Activated CD4-positive, alpha-beta memory T cell treated with anti-CD3 and anti-CD28 coated beads for 36 hours (primary cell): ENCODE results near the gene ACTL10. TPM values are rescaled to one million over a fixed set of nuclear protein-coding genes. Genes with fewer than 3 reads are reported as not detected.

Experiments
- CTCF ChIA-PET: fragments of 350-600 bp; sonication (Branson Sonifier 250); formaldehyde crosslinking; loops from one replicate; lab custom pipeline; 2021; ENCODE audit warnings: antibody characterized with exemption, inconsistent platforms; lab: Charles Lee
- POLR2A ChIA-PET: fragments of 350-600 bp; sonication (Branson Sonifier 250); formaldehyde crosslinking; loops from one replicate; lab custom pipeline; 2021; ENCODE audit warnings: antibody characterized with exemption; lab: Charles Lee
- DNase-seq: peaks from one replicate; pipeline ENCODE4 v3.0.0-alpha.2; 2020
- H3K27ac Mint-ChIP-seq: one replicate; pipeline ENCODE4 v1.8.0; 2021; ENCODE audit warnings: mixed read lengths
- H3K27me3 Mint-ChIP-seq: one replicate; pipeline ENCODE4 v1.8.0; 2021; ENCODE audit warnings: mixed read lengths
- H3K36me3 Mint-ChIP-seq: one replicate; pipeline ENCODE4 v1.8.0; 2021; ENCODE audit warnings: mixed read lengths
- H3K4me1 Mint-ChIP-seq: one replicate; pipeline ENCODE4 v1.8.0; 2021; ENCODE audit warnings: low read depth, mixed read lengths
- H3K4me3 Mint-ChIP-seq: one replicate; pipeline ENCODE4 v1.8.0; 2021; ENCODE audit warnings: mild to moderate bottlenecking, mixed read lengths
- H3K9me3 Mint-ChIP-seq: one replicate; pipeline ENCODE4 v1.8.0; 2021; ENCODE audit warnings: mixed read lengths
- intact Hi-C: fragments of 100-400 bp; cut with micrococcal nuclease; formaldehyde crosslinking; loops from one replicate; pipeline ENCODE4 v1.15.1; 2023
- total RNA-seq, 2 experiments: library from RNA; stranded (reverse); gene quantifications; one replicate each; pipeline ENCODE4 v1.2.3, GENCODE V29; 2021

Gene ACTL10
- total RNA-seq, 2 experiments from 2014 or later = 1.8 to 2.3 TPM

DNA sequence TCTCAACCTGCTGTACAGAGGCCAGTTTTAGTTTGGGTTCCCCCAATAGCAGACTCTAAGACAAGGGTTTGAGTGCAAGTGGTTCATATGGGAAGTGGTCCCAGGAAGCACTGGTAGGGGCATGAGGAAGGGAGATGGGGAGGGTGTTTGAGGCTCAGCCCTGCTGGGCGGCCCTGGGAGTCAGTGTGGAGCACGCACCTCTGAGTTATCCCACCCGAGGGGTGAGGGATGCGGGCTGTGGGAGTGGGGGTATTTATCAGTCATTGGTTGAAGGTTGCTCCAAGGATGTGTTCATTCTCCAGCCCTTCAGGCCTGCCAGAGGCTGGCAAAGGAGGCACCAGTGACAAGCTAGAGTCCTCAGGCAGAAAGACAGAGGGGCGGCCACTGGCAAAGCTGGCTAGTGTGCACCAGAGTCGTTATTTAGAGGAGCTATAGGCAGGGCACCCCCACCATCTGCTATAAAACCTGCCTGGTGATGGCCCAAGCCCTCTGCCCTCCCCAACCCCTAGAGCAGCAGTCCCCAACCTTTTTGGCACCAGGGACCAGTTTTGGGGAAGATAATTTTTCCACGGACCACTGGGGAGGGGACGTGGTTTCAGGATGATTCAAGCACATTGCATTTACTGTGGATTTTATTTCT lies 36.9 kb downstream of the ACTL10 start:
- no peaks in the 10 kb centered on the region for H3K4me1 Mint-ChIP-seq
- intact Hi-C loops = no loop called here
- H3K36me3 Mint-ChIP-seq = no peaks in the 10 kb centered on the region
- H3K9me3 Mint-ChIP-seq = no peaks in the 10 kb centered on the region
- ChIA-PET POLR2A (no interaction called here), CTCF (no interaction called here)
- no peaks in the 10 kb centered on the region for H3K27me3 Mint-ChIP-seq
- no peak overlapping the region for H3K4me3 Mint-ChIP-seq
- DNase-seq = no peak
- no peak overlapping the region for H3K27ac Mint-ChIP-seq

DNA sequence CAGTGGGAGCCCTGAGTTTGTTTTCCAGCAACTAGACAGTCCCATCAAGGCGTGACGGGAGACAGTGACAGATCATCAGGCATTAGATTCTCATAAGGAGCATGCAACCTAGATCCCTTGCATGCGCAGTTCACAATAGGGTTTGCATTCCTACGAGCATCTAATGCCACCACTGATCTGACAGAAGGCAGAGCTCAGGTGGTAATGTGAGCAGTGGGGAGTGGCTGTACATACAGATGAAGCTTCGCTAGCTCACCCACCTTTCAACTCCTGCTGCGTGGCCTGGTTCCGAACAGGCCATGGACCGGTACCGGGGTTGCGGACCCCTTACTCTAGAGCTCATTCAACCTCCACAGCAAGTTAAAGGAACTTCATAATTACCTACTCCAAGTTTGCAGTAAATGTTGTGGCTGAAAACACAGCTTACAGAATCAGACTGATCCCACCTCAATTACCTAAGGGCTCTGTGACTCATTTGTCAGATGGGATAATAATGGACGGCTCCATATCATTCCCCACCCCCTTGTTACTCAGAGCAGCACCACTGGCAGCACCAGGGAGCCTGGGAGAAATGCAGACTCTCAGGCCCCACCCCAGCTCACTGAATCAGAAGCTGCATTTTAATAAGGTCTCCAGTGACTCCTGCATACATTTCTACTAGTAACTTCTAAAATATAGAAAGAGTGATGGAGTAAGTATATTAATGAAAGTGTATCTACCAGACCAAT lies 37.6 kb downstream of the ACTL10 start:
- no peak for DNase-seq
- Mint-ChIP-seq H3K27ac (no peak overlapping the region), H3K9me3 (no peaks in the 10 kb centered on the region), H3K36me3 (no peaks in the 10 kb centered on the region), H3K27me3 (no peaks in the 10 kb centered on the region), H3K4me1 (peaks cover 3% of the 10 kb centered on the region), H3K4me3 (no peak overlapping the region)
- intact Hi-C loops = no loop called here
- POLR2A ChIA-PET = no interaction called here
- CTCF ChIA-PET = no interaction called here

DNA sequence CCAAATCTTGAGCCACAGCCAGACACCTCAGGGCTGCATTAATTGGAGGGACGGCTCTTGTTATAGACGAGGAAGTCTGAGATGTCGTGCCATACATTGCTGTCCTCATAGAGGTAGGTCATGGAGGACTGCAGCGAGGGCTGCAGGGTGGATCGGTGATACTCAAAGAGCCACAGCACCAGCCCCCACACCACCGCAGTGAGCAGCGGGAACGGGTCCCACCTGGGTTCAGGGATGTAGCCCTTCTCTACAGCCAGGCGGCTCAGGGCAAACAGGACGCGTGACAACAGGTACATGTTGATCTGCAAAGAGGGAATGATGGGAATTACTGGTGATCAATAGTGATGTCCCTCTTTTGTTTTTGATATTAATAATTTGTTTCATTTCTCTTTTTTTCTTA lies 40.9 kb downstream of the ACTL10 start:
- Mint-ChIP-seq H3K4me3 (no peak overlapping the region), H3K27ac (no peak overlapping the region), H3K36me3 (peaks cover 9% of the 10 kb centered on the region), H3K9me3 (no peaks in the 10 kb centered on the region), H3K27me3 (no peaks in the 10 kb centered on the region), H3K4me1 (peaks cover 11% of the 10 kb centered on the region)
- no peak for DNase-seq
- intact Hi-C loops = no loop called here
- ChIA-PET POLR2A (no interaction called here), CTCF (no interaction called here)

DNA sequence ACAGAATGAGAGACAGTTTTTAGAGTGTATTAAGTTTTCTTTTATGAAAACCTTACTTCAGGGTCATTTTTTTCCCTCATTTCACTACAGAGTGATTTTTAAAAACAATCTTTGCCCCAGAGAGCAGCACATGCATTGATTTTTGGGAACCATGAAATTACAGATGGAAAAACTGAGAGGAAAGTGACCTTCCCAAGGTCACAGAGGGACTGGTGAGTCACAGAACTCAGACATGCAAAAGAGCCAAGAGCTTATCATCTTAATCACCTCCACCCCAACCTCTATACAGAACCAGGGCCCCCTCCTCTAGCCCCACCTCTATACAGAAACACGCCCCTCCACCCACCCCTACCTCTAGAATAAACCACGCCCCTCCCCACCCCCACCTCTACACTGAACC lies 42.7 kb downstream of the ACTL10 start:
- POLR2A ChIA-PET = interaction anchor here (1.4 kb wide), 1 partner anchor 10 kb away, joined by 4 read pairs; the partner anchor contains the start of gene PXMP4
- Mint-ChIP-seq H3K27me3 (no peaks in the 10 kb centered on the region), H3K4me3 (no peak overlapping the region), H3K4me1 (peaks cover 11% of the 10 kb centered on the region), H3K9me3 (no peaks in the 10 kb centered on the region), H3K36me3 (peaks cover 17% of the 10 kb centered on the region), H3K27ac (peak overlapping the region; percentile 75)
- intact Hi-C loops = no loop called here
- DNase-seq = no peak
- CTCF ChIA-PET = no interaction called here

DNA sequence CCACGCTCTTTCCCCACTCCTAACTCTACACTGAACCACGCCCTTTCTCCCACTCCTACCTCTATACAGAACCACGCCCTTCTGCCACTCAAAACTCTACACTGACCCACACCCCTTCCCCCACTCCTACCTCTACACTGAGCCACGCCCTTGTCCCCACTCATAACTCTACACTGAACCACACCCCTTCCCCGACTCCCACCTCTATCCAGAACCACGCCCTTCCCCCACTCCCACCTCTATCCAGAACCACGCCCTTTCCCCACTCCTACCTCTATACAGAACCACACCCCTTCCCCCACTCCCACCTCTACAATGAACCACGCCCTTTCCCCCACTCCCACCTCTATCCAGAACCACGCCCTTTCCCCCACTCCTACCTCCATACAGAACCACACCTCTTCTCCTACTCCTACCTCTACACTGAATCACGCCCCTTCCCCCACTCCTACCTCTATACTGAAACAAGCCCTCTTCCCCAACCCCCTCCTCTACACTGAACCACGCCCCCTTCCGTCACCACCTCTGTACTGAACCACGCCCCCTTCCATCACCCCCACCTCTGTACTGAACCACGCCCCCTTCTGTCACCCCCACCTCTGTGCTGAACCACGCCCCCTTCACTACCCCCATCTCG lies 43.3 kb downstream of the ACTL10 start:
- POLR2A ChIA-PET = interaction anchor here (1.4 kb wide), 1 partner anchor 10 kb away, joined by 4 read pairs; the partner anchor contains the start of gene PXMP4

DNA sequence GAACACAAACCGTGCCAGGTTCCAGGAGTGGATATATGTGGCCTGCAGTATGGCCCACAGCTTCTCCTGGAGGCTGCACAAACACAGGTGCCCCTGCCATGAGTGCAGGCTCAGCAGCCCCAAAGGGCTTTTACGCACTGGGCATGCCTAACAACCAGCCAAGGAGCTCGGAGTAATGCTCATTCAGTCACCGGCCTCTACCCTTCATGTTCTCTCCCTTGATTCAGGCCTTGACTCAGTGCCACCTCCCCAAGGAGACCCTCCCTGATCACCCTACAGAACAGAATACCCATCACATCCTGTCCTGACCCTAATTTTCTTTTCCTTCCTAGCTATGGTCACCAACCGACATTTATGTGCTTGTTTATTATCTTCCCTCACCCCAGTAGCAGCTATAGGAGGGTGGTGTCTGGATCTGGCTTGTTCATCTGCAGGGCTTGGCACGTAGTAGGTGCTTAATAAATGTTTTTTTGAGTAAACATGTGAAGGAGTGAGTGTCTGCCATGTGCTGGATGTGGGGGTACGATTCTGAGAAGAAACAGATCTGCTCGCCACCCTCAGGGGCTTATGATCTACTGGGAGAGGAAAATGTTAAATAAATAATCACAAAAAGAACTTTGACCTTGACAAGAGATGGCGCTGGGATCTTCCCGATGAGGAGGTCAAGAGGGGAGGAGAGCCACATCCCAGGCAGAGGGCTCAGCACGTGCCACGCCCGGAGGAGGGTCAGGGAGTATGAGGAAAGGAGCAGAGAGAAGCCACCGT lies 44.1 kb downstream of the ACTL10 start:
- CTCF ChIA-PET = interaction anchor here (0.6 kb wide), 1 partner anchor 19 kb away, joined by 4 read pairs; no protein-coding TSS in a partner anchor
- no peaks in the 10 kb centered on the region for H3K9me3 Mint-ChIP-seq
- no peak for DNase-seq
- POLR2A ChIA-PET = no interaction called here
- no peaks in the 10 kb centered on the region for H3K27me3 Mint-ChIP-seq
- intact Hi-C loops = no loop called here
- H3K36me3 Mint-ChIP-seq = peaks cover 17% of the 10 kb centered on the region
- no peak overlapping the region for H3K27ac Mint-ChIP-seq
- H3K4me1 Mint-ChIP-seq = peaks cover 11% of the 10 kb centered on the region
- no peak overlapping the region for H3K4me3 Mint-ChIP-seq

More for the DNA sequence above, 43.3 kb downstream of the ACTL10 start:
- no peaks in the 10 kb centered on the region for H3K9me3 Mint-ChIP-seq
- H3K27ac Mint-ChIP-seq = no peak overlapping the region
- CTCF ChIA-PET = interaction anchor here (0.6 kb wide), 1 partner anchor 20 kb away, joined by 4 read pairs; no protein-coding TSS in a partner anchor
- no peak for DNase-seq
- intact Hi-C loops = no loop called here
- no peak overlapping the region for H3K4me3 Mint-ChIP-seq
- H3K27me3 Mint-ChIP-seq = no peaks in the 10 kb centered on the region
- H3K36me3 Mint-ChIP-seq = peaks cover 17% of the 10 kb centered on the region
- H3K4me1 Mint-ChIP-seq = peaks cover 11% of the 10 kb centered on the region

DNA sequence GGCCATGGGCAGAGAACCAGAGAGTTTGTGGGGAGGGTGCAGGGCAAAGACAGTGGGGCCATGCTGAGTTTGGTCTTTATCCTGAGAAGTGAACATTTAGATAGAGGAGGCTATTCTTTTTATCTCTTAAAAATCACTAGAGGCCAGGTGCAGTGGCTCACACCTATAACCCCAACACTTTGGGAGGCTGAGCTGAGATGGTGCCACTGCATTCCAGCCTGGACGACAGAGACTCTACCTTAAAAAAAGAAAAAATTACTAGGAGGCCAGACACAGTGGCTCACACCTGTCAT lies 44.6 kb downstream of the ACTL10 start:
- no peak overlapping the region for H3K4me3 Mint-ChIP-seq
- no peak overlapping the region for H3K27ac Mint-ChIP-seq
- peaks cover 17% of the 10 kb centered on the region for H3K36me3 Mint-ChIP-seq
- H3K9me3 Mint-ChIP-seq = no peaks in the 10 kb centered on the region
- peaks cover 11% of the 10 kb centered on the region for H3K4me1 Mint-ChIP-seq
- no peaks in the 10 kb centered on the region for H3K27me3 Mint-ChIP-seq
- CTCF ChIA-PET = no interaction called here
- POLR2A ChIA-PET = interaction anchor here (0.6 kb wide), 1 partner anchor 31 kb away, joined by 3 read pairs; no protein-coding TSS in a partner anchor
- intact Hi-C loops = no loop called here
- no peak for DNase-seq

DNA sequence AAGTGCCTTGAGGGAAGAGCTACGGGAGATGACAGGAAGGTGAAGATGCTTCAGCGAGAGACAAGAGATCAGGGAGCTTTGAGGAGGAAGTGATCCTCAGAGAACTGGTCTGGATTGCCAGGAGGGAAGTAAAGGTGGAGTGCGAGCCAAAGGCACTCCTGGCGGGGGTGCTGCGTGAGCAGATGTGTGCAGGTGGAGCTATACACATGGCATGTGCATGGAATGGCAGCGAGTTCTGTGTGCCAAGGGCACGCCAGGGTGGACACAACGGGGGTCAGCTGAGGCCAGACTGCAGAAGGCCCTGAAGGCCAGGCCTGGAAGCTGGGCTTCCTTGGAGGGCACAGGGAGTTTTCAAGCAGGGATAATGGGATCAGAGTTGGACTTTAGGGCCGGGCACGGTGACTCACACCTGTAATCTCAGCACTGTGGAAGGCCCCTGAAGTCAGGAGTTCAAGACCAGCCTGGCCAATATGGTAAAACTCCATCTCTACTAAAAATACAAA lies 47.2 kb downstream of the ACTL10 start:
- H3K36me3 Mint-ChIP-seq = peaks cover 17% of the 10 kb centered on the region
- H3K27me3 Mint-ChIP-seq = no peaks in the 10 kb centered on the region
- DNase-seq = no peak
- H3K4me3 Mint-ChIP-seq = no peak overlapping the region
- intact Hi-C loops = no loop called here
- peaks cover 19% of the 10 kb centered on the region for H3K4me1 Mint-ChIP-seq
- ChIA-PET POLR2A (no interaction called here), CTCF (interaction anchor here (0.6 kb wide), 1 partner anchor 373 kb away, joined by 3 read pairs; no protein-coding TSS in a partner anchor)
- no peaks in the 10 kb centered on the region for H3K9me3 Mint-ChIP-seq
- no peak overlapping the region for H3K27ac Mint-ChIP-seq

DNA sequence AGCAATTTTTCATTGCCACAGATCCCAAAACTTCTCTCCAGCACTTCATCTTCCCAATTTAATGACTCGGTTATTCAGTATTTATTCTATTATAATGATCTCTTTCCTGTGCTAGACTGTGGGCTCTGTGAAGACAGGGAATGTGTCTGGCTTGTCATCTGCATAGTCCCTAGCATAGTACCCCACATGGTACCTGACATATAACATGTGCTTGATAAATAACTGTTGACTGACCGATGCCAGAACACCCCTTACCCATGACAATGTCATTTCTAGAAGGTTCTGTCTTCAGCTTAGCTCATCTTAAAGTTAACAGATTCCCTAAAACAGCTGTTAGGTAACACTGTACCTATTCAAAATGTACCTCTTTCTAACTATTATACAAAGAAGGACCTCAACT lies 49.8 kb downstream of the ACTL10 start:
- H3K4me3 Mint-ChIP-seq = no peak overlapping the region
- CTCF ChIA-PET = no interaction called here
- peaks cover 23% of the 10 kb centered on the region for H3K4me1 Mint-ChIP-seq
- H3K9me3 Mint-ChIP-seq = no peaks in the 10 kb centered on the region
- H3K27ac Mint-ChIP-seq = no peak overlapping the region
- intact Hi-C loops = no loop called here
- no peak for DNase-seq
- POLR2A ChIA-PET = no interaction called here
- no peaks in the 10 kb centered on the region for H3K27me3 Mint-ChIP-seq
- H3K36me3 Mint-ChIP-seq = peaks cover 11% of the 10 kb centered on the region
